Ishikawa (cell line): ENCODE measurements around the gene TMEM183A.

ENCODE experiments used
- CEBPB ChIP-seq: IDR thresholded peaks from 2 replicates; pipeline ENCODE4 v1.6.1; 2012
- CREB1 ChIP-seq: IDR thresholded peaks from 2 replicates; pipeline ENCODE4 v1.6.1; 2012; ENCODE audit warnings: low read depth
- EGR1 ChIP-seq: IDR thresholded peaks from 2 replicates; pipeline ENCODE4 v1.6.1; 2012
- EP300 ChIP-seq: IDR thresholded peaks from 2 replicates; pipeline ENCODE4 v1.6.1; 2012; ENCODE audit warnings: borderline replicate concordance
- FOXM1 ChIP-seq: IDR thresholded peaks from 2 replicates; pipeline ENCODE4 v1.6.1; 2012; ENCODE audit warnings: low read depth, borderline replicate concordance
- NFIC ChIP-seq: IDR thresholded peaks from 2 replicates; pipeline ENCODE4 v1.6.1; 2012
- RAD21 ChIP-seq: IDR thresholded peaks from 2 replicates; pipeline ENCODE4 v1.6.1; 2012; ENCODE audit warnings: low read depth
- TAF1 ChIP-seq: IDR thresholded peaks from 2 replicates; pipeline ENCODE4 v1.6.1; 2012; ENCODE audit warnings: low read depth, mild to moderate bottlenecking
- TCF12 ChIP-seq: IDR thresholded peaks from 2 replicates; pipeline ENCODE4 v1.6.1; 2012; ENCODE audit warnings: low read depth
- TEAD4 ChIP-seq: IDR thresholded peaks from 2 replicates; pipeline ENCODE4 v1.6.1; 2012
- YY1 ChIP-seq: IDR thresholded peaks from 2 replicates; pipeline ENCODE4 v1.6.1; 2012; ENCODE audit warnings: low read depth
- ZBTB7A ChIP-seq: IDR thresholded peaks from 2 replicates; pipeline ENCODE4 v1.6.1; 2012; ENCODE audit warnings: low read depth
- TF ChIP-seq, protein P1 (sequence below): IDR thresholded peaks from 2 replicates; pipeline ENCODE4 v1.6.1; 2012
- TF ChIP-seq, protein P2 (sequence below): IDR thresholded peaks from 2 replicates; pipeline ENCODE4 v1.6.1; 2012; ENCODE audit warnings: low read depth, mild to moderate bottlenecking
- TF ChIP-seq, protein P3 (sequence below): IDR thresholded peaks from 2 replicates; pipeline ENCODE4 v1.6.1; 2012

Gene TMEM183A

DNA sequence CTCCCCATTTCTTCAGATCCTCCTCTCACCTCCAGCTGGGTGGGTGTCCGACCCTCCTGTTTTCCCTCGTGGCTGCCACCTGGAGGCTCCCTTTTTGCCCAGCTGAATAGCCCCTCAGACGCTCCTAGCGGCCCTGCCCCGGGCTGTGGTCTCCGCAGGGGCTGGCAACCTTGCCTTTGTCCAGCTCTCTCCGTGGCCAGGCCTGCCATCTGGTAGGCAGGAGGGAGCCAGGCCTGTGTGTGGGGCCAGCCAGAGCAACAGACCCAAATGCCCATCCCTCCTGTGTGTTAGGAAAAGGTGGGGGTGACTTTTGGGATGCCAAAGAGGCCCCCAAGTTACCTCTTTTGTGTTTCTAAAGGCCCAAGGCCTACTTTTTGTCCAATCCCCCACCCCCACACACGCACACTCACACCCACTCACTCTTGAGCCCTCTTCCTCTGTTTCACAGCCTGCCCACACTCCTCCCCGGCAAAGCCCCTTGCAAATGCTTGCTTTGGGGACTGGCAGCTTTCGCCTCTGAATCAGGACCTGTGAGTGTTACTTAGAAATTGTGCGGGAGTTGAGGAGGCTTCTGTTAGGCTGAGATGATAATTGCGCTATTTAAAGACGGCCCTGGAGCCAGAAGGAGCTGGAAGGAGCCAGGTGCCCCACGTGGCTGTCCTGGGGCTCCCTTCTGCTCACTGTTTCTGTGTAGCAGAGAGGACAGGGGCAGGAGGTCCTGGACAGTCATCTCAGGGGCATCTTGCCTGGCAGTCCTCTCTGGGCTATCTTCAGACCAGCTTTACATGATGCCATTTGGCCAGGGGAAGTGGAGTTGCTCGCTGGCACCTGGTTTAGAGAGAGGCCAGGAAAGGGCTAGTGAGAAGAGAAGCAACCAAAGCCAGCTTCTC, 28.2 kb downstream of the TMEM183A start:
- no peak for TF ChIP-seq ZBTB7A
- TF ChIP-seq NFIC = no peak
- TF ChIP-seq, protein P1, sequence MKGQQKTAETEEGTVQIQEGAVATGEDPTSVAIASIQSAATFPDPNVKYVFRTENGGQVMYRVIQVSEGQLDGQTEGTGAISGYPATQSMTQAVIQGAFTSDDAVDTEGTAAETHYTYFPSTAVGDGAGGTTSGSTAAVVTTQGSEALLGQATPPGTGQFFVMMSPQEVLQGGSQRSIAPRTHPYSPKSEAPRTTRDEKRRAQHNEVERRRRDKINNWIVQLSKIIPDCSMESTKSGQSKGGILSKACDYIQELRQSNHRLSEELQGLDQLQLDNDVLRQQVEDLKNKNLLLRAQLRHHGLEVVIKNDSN = no peak
- TF ChIP-seq TEAD4 = no peak
- TF ChIP-seq EGR1 = no peak
- no peak for TF ChIP-seq YY1
- TF ChIP-seq CREB1 = no peak
- no peak for TF ChIP-seq EP300
- no peak for TF ChIP-seq TAF1
- TF ChIP-seq, protein P2, sequence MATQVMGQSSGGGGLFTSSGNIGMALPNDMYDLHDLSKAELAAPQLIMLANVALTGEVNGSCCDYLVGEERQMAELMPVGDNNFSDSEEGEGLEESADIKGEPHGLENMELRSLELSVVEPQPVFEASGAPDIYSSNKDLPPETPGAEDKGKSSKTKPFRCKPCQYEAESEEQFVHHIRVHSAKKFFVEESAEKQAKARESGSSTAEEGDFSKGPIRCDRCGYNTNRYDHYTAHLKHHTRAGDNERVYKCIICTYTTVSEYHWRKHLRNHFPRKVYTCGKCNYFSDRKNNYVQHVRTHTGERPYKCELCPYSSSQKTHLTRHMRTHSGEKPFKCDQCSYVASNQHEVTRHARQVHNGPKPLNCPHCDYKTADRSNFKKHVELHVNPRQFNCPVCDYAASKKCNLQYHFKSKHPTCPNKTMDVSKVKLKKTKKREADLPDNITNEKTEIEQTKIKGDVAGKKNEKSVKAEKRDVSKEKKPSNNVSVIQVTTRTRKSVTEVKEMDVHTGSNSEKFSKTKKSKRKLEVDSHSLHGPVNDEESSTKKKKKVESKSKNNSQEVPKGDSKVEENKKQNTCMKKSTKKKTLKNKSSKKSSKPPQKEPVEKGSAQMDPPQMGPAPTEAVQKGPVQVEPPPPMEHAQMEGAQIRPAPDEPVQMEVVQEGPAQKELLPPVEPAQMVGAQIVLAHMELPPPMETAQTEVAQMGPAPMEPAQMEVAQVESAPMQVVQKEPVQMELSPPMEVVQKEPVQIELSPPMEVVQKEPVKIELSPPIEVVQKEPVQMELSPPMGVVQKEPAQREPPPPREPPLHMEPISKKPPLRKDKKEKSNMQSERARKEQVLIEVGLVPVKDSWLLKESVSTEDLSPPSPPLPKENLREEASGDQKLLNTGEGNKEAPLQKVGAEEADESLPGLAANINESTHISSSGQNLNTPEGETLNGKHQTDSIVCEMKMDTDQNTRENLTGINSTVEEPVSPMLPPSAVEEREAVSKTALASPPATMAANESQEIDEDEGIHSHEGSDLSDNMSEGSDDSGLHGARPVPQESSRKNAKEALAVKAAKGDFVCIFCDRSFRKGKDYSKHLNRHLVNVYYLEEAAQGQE = no peak
- TF ChIP-seq, protein P3, sequence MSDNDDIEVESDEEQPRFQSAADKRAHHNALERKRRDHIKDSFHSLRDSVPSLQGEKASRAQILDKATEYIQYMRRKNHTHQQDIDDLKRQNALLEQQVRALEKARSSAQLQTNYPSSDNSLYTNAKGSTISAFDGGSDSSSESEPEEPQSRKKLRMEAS = no peak
- no peak for TF ChIP-seq FOXM1
- no peak for TF ChIP-seq TCF12
- no peak for TF ChIP-seq RAD21
- no peak for TF ChIP-seq CEBPB

DNA sequence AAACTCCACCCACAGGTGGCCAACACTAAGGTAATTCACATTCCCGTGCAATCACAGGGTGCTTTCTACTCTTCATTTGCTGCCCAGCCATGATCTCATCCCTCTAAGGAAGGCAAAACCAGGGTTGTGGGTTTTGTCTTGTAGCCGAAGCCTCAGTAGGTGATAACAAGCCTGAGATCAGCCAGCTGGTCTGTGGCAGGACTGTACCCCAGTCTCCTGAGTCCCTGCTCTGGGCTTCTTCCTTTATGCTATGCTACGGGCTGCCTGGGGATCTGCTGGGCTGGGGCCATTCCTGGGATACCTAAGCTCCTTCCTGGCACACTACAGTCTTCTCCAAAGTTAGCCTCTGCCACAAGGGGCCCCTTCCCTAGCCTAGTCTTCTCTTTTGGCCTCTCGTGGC, 29.0 kb downstream of the TMEM183A start:
- TF ChIP-seq ZBTB7A (no peak), NFIC (no peak), CEBPB (no peak), YY1 (no peak), EP300 (no peak), FOXM1 (no peak), RAD21 (no peak), TEAD4 (no peak), EGR1 (no peak), TAF1 (no peak), TCF12 (no peak), CREB1 (no peak)
- TF ChIP-seq, protein P1 = no peak
- TF ChIP-seq, protein P3 = no peak
- TF ChIP-seq, protein P2 = no peak

- TF ChIP-seq EP300 = no peak
- TF ChIP-seq TEAD4 = no peak
- TF ChIP-seq NFIC = no peak
Observed at GRCh38 chr1:203036537-203036936, 29.4 kb downstream of the TMEM183A start.

DNA sequence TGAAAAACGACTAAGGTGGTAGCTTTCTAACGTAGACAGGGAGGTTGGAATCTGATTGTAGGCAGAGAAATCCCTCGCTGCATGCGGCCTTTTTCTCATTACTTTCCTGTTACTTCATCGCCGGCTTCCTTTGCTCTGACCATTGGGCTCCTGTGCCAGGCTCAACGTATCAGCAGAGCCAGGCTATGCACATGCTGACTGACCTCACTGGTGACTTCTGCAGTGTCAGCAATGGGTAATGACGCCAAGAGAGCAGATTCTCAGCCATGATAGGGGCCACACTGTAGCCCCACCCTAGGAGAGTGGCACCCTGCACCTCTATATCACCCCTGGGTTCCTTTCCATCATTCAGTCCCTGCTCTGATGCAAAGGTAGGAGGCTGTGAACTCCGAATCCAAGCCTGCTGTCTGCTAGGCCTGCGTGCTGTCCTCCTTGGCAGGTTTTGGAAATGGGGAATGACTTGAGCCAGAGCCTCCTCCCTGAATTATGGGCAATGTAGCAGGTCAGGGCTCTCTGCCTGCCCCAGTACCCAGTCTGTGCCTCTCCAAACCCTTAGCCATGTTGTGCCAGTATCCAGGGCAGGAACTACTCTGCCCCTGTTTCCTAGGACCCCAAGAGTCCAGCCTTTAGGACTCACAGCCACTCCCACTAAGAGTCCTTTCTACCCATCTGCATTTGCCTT, 30.5 kb downstream of the TMEM183A start:
- TF ChIP-seq YY1 (no peak), EP300 (no peak), EGR1 (no peak), TEAD4 (no peak)
- TF ChIP-seq, protein P2 = no peak
